Raji (cell line): Measurements from ENCODE around the gene TOR4A.
A peak's percentile ranks its signal among the peaks of the same experiment; 100 is the strongest.

Source experiments
- POLR2A ChIP-seq: IDR thresholded peaks from 2 replicates; pipeline ENCODE4 v1.6.1; 2011; ENCODE audit warnings: low read depth, low read length, control low read depth; ENCODE audit not compliant: insufficient read depth

TOR4A gene

DNA sequence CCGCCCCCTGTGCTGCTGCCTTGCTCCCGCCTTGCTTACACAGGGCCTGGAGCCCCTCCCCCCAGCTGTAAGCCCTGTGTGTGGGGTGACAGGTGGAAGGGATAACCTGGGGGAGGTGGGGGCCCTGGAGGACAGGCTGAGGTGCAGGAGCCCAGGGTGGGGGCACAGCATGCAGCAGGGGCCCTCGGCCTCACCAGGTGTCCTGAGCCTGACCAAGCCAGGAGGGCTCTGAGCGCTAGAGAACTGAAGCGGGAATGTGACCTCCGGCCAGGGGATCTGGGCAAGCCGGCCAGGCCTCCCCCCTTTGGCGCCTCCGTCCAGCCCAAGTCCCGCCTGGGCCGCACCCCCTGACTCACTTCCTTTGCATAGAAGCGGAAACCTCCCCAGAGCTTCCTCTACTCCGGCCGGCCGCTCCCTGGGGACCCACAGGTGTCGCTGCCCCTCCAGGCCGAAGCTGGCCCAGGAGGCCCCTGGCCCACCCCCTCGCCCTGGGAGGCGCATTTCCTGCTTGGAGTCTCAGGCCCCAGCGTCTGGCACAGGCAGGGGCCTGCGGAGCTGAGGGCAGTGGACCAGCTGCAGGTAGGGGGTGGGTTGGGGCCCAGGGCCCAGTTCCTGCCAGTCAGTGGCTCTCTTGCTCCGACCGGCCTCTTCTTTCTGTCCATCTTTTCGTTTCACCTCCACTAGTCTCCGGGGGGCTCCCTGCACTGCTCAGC lies at the start of gene TOR4A:
Gene TOR4A (plus strand): TSS at position 398 of the 713 bp plus-strand sequence. CDS start 964 bp downstream, outside the sequence.
- peak; percentile 37 for TF ChIP-seq POLR2A

DNA sequence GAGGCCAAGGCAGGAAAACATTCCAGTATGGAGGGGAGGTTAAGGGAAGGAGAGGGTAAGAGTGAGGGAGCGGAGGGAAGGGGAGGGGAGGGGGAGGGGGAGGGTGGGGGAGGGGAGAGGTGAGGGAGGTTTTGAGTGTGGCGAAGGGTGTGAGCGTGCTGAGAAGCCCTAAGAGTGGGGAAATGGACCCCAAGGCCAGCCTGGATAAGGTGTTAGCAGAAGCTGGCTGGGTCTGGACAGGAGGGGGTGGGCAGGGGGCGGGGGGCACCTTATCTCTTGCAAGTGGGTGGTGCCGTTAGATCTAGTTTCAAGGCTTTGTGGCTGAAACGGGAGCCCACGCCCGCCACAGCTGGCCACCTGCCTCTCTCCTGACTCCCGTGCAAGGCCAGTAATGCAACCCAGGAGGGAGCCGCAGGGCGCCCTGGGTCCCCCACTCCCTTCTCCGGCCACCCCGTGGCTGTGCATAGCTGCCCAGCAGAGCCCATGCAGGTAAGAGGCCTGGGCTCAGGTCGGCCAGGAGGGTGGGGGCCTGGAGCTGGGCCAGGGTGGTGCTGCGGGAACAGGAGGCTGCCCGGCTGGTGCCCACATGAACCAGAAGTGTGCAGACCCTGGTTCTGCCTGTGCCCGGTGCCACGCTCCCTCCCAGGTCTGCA lies 49.5 kb upstream of the TOR4A start:
- TF ChIP-seq POLR2A = no peak

DNA sequence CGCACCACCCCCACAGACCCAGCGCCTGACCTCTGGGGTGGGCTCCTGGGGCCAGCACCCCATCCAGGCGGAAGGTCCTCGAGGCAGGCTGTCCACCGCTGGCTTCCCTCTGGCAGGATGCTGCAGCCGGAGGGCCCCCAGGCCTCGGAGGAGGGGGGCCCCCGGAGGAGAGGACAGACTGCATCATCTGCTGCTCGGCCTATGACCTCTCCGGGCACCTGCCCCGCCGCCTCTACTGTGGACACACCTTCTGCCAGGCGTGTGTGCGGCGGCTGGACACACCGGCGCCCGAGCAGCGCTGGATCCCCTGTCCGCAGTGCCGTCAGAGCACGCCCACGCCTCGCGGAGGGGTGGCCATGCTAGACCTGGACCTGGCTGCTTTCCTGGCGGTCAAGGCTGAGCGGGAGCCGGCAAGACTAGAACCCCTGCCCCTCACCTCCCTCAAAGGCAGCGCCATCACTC lies 49.0 kb upstream of the TOR4A start:
- no peak for TF ChIP-seq POLR2A

DNA sequence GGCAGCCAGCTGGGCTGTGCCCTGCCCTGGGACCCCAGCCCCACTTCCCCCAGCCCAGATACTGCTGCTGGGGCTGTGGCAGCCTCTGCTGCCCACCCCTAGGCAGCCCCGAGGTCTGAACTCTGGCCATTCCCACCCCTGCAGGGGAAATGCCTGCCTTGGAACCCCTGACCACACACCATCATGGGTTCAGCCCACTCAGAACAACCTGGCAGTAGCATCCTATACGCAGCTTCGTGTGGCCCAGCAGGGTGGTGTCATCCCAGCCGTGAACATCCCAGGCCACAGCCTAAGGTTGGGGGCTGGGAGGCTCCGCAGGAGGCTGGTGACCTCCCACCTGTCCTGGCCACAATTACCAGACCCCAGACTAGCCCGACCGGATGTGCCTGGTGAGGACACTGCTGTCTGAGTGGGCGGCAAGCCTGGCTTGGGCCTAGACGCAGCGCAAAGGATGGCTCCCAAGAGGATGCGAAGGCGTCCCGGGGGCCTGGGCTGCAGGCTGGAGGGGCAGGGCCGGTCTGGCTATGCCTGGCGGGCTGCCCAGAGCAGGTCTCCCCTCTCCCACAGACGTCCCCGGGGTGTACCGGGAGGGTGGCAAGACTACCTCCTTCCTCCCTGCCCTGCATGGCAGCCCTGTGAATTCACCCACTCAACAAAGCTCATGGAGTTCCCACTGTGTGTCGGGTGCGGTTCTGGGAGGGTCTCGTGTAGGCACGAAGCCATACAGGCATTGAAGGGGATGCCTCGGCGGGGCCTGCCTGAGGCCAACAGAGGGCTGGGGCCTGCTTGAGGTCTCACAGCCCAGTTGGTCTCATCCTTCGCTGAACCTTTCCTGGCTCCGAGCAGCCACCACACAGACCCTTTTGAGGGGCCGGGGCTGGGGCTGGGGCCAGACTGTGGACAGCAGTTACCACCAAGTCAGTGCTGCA lies 48.3 kb upstream of the TOR4A start:
- no peak for TF ChIP-seq POLR2A

DNA sequence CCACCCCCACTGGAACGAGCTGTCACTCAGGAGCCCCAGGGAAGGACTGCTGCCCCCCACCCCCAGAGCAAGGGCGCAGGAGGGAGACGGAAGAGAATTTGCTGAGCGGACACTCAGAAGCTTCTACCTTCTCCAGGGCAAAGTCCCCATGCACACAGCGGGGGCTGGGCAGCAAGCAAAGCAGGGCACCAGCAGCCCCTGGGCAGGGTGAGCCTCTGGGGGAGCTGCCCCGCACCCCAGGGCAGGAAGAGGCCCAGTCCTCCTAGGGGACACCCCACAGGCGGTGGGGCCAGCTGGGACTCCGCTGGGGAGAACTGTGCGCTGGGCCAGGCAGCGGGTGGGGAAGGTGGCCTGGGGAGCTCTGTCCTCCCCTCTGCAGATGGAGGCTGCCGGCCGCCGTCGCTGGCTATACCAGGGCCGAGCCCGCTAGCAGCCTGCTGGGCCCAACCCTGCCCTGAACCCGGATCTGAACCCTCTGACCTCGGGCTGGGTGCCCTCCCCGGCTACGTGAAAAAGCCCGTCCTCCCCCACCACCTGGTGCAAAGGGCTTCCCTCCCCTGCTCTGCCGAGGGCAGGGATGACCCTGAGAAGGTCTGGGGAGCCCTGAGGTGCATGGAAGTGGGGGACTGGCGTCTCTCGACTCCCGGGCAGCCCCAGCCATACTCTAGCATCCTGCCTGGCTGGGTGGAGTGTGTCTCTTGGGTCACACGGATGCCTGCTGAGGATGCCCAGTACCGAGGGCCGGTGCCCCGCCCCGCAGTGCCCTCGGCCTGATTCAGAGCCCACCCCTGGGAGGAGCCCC lies 47.4 kb upstream of the TOR4A start:
- TF ChIP-seq POLR2A = no peak

DNA sequence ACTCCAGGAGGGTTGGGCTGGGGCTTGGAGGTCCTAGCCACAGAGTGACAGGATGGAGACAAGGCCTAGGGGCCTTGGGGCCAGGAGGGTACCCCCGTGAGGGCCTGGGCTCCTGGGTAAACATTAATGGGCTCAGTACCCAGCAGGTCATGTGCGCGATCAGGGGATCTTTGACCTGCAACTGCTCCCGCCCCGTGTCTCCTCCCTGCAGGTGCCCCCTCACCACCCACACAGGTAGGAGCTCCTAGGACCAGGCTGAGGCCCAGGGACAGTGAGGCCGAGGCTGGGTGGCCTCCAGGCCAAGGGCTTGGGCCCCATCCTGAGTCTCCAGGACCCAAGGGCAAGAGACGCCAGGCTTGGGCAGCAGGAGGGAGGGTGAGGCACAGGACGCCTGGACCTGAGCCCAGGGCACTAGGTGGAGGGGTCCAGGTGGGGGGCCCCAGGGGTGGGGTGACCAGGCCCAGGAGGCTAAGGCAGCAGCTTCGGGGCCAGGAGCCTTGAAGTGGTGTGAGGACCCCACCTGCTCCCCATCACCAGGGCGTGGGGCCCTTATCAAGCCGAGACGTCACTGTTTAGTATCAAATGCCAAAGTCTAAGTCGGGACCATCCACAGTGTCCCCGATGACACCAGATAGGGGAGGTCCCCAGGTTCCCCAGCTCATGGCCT lies 46.7 kb upstream of the TOR4A start, which contains the start of gene SLC34A3:
Gene SLC34A3 (plus strand): TSS at position 197 of the 667 bp plus-strand sequence. CDS start 802 bp downstream, outside the sequence.
- TF ChIP-seq POLR2A = 0 out of 2 replicates have a peak, but pooled peaks have one; percentile 16

DNA sequence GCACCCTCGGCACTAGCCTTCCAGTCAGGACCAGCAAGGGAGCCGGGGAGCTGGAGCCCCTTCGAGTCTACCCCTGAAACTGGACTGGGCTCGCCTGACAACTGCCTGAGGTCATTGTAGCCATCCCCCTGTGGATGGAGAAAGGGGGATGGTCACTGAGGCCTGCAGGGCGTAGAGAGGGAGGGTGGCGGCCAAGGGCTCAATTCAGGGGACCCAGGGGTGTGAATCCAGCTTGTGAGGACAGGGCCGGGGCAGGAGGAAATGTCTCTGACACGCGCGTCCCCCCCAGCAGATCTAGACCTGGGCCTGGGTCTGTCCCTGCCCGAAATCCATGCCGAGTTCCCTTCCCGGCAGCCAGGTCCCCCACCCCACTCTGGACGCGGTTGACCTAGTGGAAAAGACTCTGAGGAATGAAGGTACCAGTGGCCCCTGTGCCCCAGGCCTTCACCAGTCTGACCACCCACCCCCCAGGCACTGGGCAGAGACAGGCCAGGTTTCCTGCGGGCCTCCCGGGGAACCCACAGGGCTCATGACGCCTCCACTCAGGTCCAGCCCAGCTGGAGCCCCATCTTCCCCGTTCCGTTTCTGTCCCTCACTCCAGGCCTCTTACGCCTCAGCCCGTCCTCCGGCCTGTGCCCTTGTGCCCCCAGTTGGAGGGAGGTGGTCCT lies 46.0 kb upstream of the TOR4A start:
- no peak for TF ChIP-seq POLR2A

DNA sequence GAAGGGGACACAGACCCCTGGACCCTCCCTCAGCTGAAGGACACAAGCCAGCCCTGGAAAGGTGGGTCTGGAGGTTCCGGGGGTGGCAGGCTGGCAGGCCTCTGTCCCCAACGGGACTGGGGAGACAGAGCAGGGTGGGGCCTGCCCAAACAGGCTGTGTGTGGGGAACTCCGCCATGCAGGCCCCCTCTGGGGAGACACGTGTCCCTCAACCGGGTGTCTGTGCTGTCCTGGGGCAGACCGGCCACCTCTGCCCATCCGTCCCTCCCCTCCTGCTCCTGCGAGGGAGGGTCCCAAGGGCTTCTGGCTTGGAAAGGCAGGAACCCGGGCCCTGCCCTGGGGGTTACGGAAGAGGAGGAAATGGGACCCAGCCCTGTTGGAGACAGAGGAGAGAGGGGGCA lies 45.4 kb upstream of the TOR4A start:
- no peak for TF ChIP-seq POLR2A

DNA sequence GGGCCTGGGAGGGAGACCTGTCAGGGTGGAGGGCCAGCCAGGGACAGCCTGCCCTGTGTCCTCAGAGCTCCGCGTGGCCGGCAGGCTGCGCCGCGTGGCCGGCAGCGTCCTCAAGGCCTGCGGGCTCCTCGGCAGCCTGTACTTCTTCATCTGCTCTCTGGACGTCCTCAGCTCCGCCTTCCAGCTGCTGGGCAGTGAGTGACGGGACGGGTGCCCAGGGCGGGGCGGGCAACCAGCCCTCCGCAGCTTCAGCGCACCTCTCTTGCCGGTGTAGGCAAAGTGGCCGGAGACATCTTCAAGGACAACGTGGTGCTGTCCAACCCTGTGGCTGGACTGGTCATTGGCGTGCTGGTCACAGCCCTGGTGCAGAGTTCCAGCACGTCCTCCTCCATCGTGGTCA lies 45.0 kb upstream of the TOR4A start:
- TF ChIP-seq POLR2A = no peak

DNA sequence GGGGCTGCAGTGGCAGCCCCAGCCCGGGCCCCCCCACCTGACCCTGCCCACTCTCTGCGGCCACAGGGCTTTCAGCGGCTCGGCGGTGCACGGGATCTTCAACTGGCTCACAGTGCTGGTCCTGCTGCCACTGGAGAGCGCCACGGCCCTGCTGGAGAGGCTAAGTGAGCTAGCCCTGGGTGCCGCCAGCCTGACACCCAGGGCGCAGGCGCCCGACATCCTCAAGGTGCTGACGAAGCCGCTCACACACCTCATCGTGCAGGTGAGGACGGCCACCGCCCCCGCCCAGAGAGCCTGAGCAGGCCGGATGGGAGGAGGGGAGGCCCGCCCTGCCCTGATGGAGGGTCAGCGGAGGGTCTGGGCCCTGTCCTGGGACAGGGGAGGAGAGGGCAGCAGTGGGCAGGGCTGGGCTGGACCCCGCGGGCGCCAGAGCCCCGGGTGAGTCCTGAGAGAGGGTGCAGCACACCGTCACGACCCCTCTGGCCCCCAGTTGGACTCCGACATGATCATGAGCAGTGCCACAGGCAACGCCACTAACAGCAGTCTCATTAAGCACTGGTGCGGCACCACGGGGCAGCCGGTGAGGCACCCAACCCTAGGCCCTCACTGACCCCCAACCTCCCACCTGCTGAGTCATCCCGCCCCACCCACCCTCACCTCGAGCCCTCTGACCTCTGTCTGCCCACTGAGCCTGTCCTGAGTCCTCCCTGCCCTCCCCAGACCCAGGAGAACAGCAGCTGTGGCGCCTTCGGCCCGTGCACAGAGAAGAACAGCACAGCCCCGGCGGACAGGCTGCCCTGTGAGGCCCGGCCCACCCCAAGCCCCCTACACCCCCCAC lies 44.2 kb upstream of the TOR4A start:
- no peak for TF ChIP-seq POLR2A

DNA sequence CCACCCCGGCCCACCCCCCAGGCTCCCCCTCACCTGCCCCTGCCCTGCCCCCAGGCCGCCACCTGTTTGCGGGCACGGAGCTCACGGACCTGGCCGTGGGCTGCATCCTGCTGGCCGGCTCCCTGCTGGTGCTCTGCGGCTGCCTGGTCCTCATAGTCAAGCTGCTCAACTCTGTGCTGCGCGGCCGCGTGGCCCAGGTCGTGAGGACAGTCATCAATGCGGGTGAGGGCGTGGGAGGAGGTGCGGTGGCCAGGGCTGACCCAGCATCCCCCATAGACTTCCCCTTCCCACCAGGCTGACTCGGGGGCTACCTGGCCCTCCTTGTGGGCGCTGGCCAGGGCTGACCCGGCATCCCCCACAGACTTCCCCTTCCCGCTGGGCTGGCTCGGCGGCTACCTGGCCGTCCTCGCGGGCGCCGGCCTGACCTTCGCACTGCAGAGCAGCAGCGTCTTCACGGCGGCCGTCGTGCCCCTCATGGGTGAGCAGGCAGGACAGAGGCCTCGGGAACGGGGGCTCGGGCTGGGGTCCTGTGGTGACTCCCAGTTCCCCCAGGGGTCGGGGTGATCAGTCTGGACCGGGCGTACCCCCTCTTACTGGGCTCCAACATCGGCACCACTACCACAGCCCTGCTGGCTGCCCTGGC lies 43.4 kb upstream of the TOR4A start:
- TF ChIP-seq POLR2A = no peak

DNA sequence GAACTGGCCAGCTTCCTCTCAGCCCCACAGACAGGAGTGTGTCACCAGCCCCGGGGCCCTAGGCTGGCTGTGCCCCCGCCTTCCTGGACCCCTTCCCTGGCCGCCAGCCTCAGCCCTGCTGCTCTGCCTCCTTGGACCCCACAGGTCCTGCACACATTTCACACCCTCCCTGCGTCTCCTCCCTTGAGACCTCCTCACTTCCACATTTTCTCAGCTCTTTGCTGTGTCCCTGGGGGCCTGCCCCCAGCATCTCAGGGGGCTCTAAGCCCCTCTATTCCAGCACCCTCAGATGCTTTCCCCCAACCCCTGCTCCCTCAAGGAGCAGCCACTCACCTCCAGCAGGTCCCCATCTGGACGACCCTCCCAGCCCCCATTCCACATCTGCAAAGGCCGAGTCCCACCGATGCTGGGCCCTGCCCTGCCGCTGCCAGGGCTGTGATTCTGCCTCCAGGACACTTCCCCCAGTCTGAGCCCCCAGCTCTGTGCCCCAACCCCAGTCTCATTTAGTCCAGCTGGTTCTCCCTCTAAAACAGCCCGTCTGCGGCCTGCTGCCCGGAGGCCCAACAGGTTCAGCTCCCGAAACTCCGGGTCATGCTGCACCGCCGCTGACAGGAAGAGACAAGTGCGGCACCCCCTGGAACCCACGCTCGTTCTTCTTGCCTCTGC lies 42.6 kb upstream of the TOR4A start:
- 0 out of 2 replicates have a peak, but pooled peaks have one; percentile 10 for TF ChIP-seq POLR2A
